Right lobe of liver (tissue), 6 donors: ENCODE results near the gene RALGPS1. TPM values are rescaled to one million over a fixed set of nuclear protein-coding genes. Genes with fewer than 3 reads are reported as not detected.

Experiments
- ATAC-seq, 4 donors: fragments of 200-7000 bp; cut with Tn5 transposase; one replicate each; pipeline ENCODE4 v1.9.1; 2020; ENCODE audit warnings: mild to moderate bottlenecking in 4 of 4, moderate library complexity in 4 of 4
- DNase-seq, 3 donors: peaks; one replicate each; pipeline ENCODE4 v3.0.0-alpha.2; 2020
- H3K27ac ChIP-seq, 3 donors: fragments of 200-600 bp; one replicate each; pipeline ENCODE4 v1.8.0; 2022
- H3K27me3 ChIP-seq, 2 donors: fragments of 200-600 bp; one replicate each; pipeline ENCODE4 v1.8.0; 2022
- H3K36me3 ChIP-seq, 4 donors: fragments of 200-600 bp; sonication (generic) in 1 of 4; one replicate each; pipeline versions ENCODE4 v1.5.1 to v1.8.0; 2017 to 2022; ENCODE audit warnings: control low read depth in 1 of 4
- H3K4me1 ChIP-seq, 4 donors: fragments of 200-600 bp; sonication (generic) in 1 of 4; one replicate each; pipeline versions ENCODE4 v1.5.1 to v1.8.0; 2017 to 2022; ENCODE audit warnings: control low read depth in 1 of 4
- H3K4me3 ChIP-seq, 3 donors: fragments of 200-600 bp; one replicate each; pipeline ENCODE4 v1.8.0; 2022
- H3K9me3 ChIP-seq, 4 donors: fragments of 200-600 bp; sonication (generic) in 1 of 4; one replicate each; pipeline versions ENCODE4 v1.5.1 to v1.8.0; 2017 to 2022; ENCODE audit warnings: control low read depth in 1 of 4
- CTCF ChIP-seq, 4 donors: fragments of 200-600 bp in 3 of 4; fragments of 450-650 bp in 1 of 4; IDR thresholded peaks; one replicate each; pipeline versions ENCODE4 v1.5.1 to v1.8.0; 2016 to 2022; ENCODE audit warnings: antibody characterized with exemption in 4 of 4, mild to moderate bottlenecking in 2 of 4
- POLR2A ChIP-seq: fragments of 450-650 bp; IDR thresholded peaks from one replicate; pipeline ENCODE4 v1.6.1; 2017; ENCODE audit warnings: antibody characterized with exemption, mild to moderate bottlenecking
- WGBS: methylation state at CpG from one replicate; pipeline ENCODE4 v1.1.6; 2018; ENCODE audit warnings: low coverage, low lambda C conversion rate; ENCODE audit not compliant: insufficient coverage; ENCODE audit errors: missing lambda C conversion rate; 5-methylcytosine and 5-hydroxymethylcytosine counted together
- intact Hi-C, 2 donors: fragments of 100-400 bp; cut with DNase I; formaldehyde crosslinking; loops; one replicate each; pipeline versions ENCODE4 v1.11.2 to v1.14.1; 2022
- total RNA-seq, 6 experiments: library from RNA; depleted of rRNA in 2 of 6; stranded (reverse); fragments of >200 nt in 2 of 6; fragmentation: NEBNext Ultra II Directional in 3 of 6; extraction: Animal tissue kit (Norgen Biotek cat#: 25700) in 3 of 6; gene quantifications; one replicate each; pipeline versions ENCODE4 v1.1.0 to v1.2.4, GENCODE V29; 2016 to 2023
- donor health status: DM: no; HTN: yes; CAD: no.
- donor health status: DM: no; HTN: no; CAD: no.
- donor health status: DM: no; HTN: no; CAD: no.
- donor health status: DM: no; HTN: yes; CAD: no.
- donor health status: DM: no; HTN: yes; CAD: no.

RALGPS1 gene
- total RNA-seq, 6 experiments from 2014 or later, result 1.2 to 3.8 (median 2.4) TPM

DNA sequence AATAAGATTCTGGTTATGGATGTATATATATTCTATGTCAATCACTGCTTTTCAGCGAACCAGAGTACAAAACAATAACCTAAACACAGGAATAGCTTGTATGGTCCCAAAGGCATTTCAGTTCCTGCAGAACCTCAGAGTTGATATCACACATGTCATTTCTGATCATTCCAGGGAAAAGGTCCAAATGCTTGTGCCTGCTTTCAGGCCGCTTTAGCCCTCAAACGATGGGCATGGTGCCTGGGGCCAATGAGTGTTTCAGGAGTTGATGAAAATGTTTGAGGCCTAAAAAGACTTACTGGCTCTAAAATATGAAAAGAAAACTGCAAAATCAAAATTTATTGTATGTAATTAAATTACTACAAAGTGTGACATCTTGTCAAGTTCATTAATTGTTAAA is 185.1 kb downstream of the RALGPS1 start:
- H3K4me1 ChIP-seq, result no peaks in the 10 kb centered on the region
- H3K27ac ChIP-seq, result no peak overlapping the region
- H3K9me3 ChIP-seq, result no peaks in the 10 kb centered on the region
- WGBS, result 77% methylated on average over 3 of the region's 3 CpGs
- H3K27me3 ChIP-seq, result no peaks in the 10 kb centered on the region
- intact Hi-C loops, result no loop called here
- H3K4me3 ChIP-seq, result no peak overlapping the region
- no peaks in the 10 kb centered on the region for H3K36me3 ChIP-seq
- TF ChIP-seq CTCF (IDR thresholded peaks at IDR 0.05) (no peak), POLR2A (no peak)
- DNase-seq, result no peak
- ATAC-seq, result no peak

GRCh38 chr9:127102176-127102575 is 187.6 kb downstream of the RALGPS1 start:
- no peaks in the 10 kb centered on the region for H3K4me1 ChIP-seq
- H3K27ac ChIP-seq, result no peak overlapping the region
- TF ChIP-seq CTCF (IDR thresholded peaks at IDR 0.05), result no peak
- ATAC-seq, result no peak
- no peaks in the 10 kb centered on the region for H3K27me3 ChIP-seq
- no peak overlapping the region for H3K4me3 ChIP-seq
- no peak for DNase-seq
- no peaks in the 10 kb centered on the region for H3K36me3 ChIP-seq
- intact Hi-C loops, result no loop called here
- H3K9me3 ChIP-seq, result no peaks in the 10 kb centered on the region

DNA sequence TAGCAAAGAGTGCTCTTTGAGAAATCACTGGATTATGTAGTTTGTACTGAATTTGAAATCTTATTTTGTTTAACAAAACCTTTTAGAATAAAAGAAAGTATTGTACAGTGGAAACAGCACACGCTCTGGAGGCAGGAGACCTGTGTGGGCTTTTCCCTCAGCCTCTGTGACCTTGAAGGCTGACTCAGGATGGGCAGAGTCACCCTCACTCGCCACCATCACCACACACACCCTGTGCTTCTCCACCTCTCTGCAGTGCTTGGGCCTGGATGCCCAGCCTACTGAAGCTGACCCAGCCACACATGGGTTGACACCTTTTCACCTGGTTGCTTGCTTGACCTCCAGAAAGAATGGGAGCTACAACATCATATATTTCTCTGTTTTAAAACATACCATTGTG is 188.2 kb downstream of the RALGPS1 start:
- H3K4me1 ChIP-seq, result no peaks in the 10 kb centered on the region
- DNase-seq (no peak), ATAC-seq (no peak)
- intact Hi-C loops, result no loop called here
- H3K9me3 ChIP-seq, result no peaks in the 10 kb centered on the region
- no peaks in the 10 kb centered on the region for H3K27me3 ChIP-seq
- TF ChIP-seq CTCF (IDR thresholded peaks at IDR 0.05), result no peak
- TF ChIP-seq POLR2A, result no peak
- H3K4me3 ChIP-seq, result no peak overlapping the region
- WGBS, result 83% methylated on average over 1 of the region's 2 CpGs
- no peak overlapping the region for H3K27ac ChIP-seq
- no peaks in the 10 kb centered on the region for H3K36me3 ChIP-seq

- ATAC-seq, result no peak
- no peak overlapping the region for H3K27ac ChIP-seq
- TF ChIP-seq CTCF (IDR thresholded peaks at IDR 0.05) (no peak), POLR2A (no peak)
Observed at GRCh38 chr9:127104581-127105311, 190.2 kb downstream of the RALGPS1 start.

More at GRCh38 chr9:127104581-127105311, 190.2 kb downstream of the RALGPS1 start:
- DNase-seq, result no peak
- Histone ChIP-seq H3K4me3 (no peak overlapping the region), H3K4me1 (no peaks in the 10 kb centered on the region), H3K9me3 (no peaks in the 10 kb centered on the region), H3K36me3 (no peaks in the 10 kb centered on the region), H3K27me3 (no peaks in the 10 kb centered on the region)
- 97% methylated on average over 4 of the region's 7 CpGs for WGBS
- intact Hi-C loops, result no loop called here
